Muscle of leg (tissue), 11 donors: ENCODE measurements around the gene CEP170. TPM values are rescaled to one million over a fixed set of nuclear protein-coding genes. Genes with fewer than 3 reads are reported as not detected.
"Not testable (repeated sequence)": the region's sequence is repeated elsewhere in the genome, so short reads cannot be mapped to it uniquely, and the experiment has no call there.

ENCODE experiments used
- DNase-seq: peaks from one replicate; pipeline ENCODE4 v3.0.0; 2013
- H3K27ac ChIP-seq: one replicate; pipeline ENCODE4 v1.5.1; 2013; ENCODE audit warnings: mild to moderate bottlenecking, low read length, control low read depth
- H3K27me3 ChIP-seq: one replicate; pipeline ENCODE4 v1.6.1; 2013; ENCODE audit warnings: low read length; ENCODE audit not compliant: control insufficient read depth, insufficient read depth
- H3K36me3 ChIP-seq: one replicate; pipeline ENCODE4 v1.6.1; 2013; ENCODE audit warnings: low read length; ENCODE audit not compliant: control insufficient read depth, insufficient read depth
- H3K4me1 ChIP-seq: one replicate; pipeline ENCODE4 v1.6.1; 2013; ENCODE audit warnings: low read length; ENCODE audit not compliant: control insufficient read depth, insufficient read depth
- H3K4me3 ChIP-seq: one replicate; pipeline ENCODE4 v1.5.1; 2013; ENCODE audit warnings: low read length, control low read depth
- H3K9me3 ChIP-seq: replicated peaks from 2 replicates; pipeline ENCODE4 v1.6.1; 2013; ENCODE audit warnings: low read depth, low read length; ENCODE audit not compliant: control insufficient read depth
- WGBS: methylation state at CpG from one replicate; pipeline ENCODE4 v1.1.5; 2013; ENCODE audit warnings: missing lambda C conversion rate; ENCODE audit not compliant: insufficient coverage; 5-methylcytosine and 5-hydroxymethylcytosine counted together
- polyA plus RNA-seq, 8 donors: library from polyadenylated mRNA; unstranded; fragments of 120-200 nt; gene quantifications; one replicate each; pipeline versions ENCODE4 v1.2.1 to v1.2.3, GENCODE V29; 2013; ENCODE audit warnings: inconsistent platforms in 1 of 8, low replicate concordance in 1 of 8; ENCODE audit not compliant: insufficient read length in 8 of 8, insufficient read depth in 1 of 8
- total RNA-seq: library from RNA; stranded (reverse); fragments of 120-200 nt; gene quantifications from one replicate; pipeline ENCODE4 v1.2.4, GENCODE V29; 2013

The CEP170 gene
- total and polyA plus RNA-seq, 9 donors, result 44.5 to 68.5 (median 53.2) TPM

DNA sequence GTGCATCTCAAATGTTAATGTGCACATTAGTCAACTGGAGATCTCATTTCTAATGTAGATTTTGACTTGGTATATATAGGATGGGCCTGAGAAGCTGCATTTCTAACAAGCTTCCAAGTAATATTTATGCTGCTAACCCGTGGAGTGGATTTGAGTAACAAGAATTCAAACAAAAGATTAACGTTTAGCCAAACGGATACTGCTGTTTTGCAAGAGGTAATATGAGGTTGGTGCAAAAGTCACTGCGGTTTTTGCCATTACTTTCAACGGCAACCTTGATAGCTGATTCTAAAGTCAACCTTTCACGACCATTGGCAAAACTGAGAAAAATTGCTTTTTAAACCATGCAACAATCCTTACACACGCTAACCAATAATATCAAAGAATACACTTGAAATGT, 70.3 kb downstream of the CEP170 start:
- H3K27me3 ChIP-seq, DNase-seq, H3K4me3 ChIP-seq, H3K4me1 ChIP-seq, H3K9me3 ChIP-seq, H3K27ac ChIP-seq, H3K36me3 ChIP-seq: not testable (repeated sequence)
- WGBS, result 92% methylated on average over 2 of the region's 7 CpGs

DNA sequence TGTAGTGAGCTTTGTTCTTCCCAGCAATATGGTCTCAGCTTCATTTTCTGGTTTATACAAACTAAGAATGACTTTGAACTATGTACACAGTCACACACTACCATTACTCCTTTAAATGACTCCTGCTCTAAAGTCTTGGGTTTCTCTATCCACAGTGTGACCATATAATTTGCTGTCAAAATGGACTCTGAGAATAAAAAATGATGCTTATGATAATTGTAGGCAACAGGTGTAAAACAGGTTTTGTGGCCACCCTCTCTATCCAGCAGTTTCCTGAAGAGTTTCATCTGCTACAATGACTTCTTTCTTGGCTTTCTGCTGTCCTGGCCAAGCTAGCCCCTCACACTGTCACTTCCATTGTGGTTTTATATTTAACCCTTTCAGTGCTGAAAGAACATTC, 71.4 kb downstream of the CEP170 start:
- not testable (repeated sequence) for H3K36me3 ChIP-seq, H3K27ac ChIP-seq, H3K4me1 ChIP-seq, H3K4me3 ChIP-seq, H3K27me3 ChIP-seq, DNase-seq, H3K9me3 ChIP-seq

DNA sequence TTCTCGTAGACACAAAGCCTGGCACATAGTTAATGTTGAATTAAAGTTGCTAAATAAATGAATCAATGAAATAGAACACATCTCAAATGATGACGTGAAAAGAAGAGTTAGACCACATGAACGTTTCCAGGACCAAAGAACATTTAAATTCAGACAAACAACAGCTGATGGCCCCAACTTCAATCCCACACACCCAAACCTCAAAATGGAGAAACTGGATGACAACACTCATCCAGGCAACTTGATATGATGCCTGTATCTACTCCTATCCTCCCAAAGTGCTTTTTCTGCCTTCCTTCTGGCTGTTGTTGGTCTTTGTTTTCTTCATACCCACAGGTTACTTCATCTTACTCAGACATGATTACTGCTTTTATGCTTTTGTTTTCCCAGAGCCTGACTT, 71.9 kb downstream of the CEP170 start:
- H3K4me1 ChIP-seq, H3K27me3 ChIP-seq, H3K4me3 ChIP-seq, H3K36me3 ChIP-seq, H3K9me3 ChIP-seq, H3K27ac ChIP-seq, DNase-seq: not testable (repeated sequence)
- WGBS, result no CpG with 5 or more reads among the region's 3 CpGs

DNA sequence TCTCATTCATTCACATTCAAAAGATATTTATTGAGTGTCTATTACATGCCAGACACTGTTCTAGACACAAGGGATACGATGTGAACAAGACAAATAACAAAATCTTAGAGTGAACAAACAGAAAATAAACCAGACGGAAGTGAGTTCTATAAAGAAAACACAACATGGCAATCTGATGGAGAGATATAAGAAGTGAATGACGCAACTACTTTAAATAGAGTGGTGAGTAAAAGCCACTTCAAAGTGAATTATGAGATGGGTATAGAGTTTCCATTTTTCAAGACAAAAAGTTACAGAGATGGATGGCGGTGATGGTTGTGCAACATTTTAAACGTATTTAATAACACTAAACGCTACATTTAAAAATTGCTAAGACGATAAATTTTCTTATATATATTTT, 75.4 kb downstream of the CEP170 start:
- Histone ChIP-seq H3K27me3 (no peaks in the 10 kb centered on the region), H3K27ac (no peak overlapping the region), H3K4me3 (no peak overlapping the region), H3K36me3 (peaks cover under 1% of the 10 kb centered on the region), H3K4me1 (no peaks in the 10 kb centered on the region), H3K9me3 (no peaks in the 10 kb centered on the region)
- WGBS, result no CpG with 5 or more reads among the region's 7 CpGs
- DNase-seq, result no peak

DNA sequence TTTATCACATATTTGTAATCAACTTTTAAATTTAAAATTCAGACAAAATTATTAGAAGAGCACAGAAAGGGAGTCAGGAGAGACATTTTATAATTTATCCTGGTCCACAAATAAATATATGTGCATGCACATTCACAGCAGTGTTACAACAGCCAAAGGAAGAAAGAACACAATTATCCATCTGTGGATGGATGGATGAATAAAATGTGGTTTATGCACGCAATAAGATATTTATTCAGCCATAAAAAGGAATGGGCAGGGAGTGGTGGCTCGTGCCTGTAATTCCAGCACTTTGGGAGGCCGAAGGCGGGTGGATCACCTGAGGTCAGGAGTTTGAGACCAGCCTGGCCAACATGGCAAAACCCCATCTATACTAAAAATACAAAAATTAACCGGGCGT, 77.3 kb downstream of the CEP170 start:
- H3K9me3 ChIP-seq, H3K27me3 ChIP-seq, H3K4me1 ChIP-seq, H3K4me3 ChIP-seq, DNase-seq, H3K36me3 ChIP-seq, H3K27ac ChIP-seq: not testable (repeated sequence)
- no CpG with 5 or more reads among the region's 6 CpGs for WGBS

DNA sequence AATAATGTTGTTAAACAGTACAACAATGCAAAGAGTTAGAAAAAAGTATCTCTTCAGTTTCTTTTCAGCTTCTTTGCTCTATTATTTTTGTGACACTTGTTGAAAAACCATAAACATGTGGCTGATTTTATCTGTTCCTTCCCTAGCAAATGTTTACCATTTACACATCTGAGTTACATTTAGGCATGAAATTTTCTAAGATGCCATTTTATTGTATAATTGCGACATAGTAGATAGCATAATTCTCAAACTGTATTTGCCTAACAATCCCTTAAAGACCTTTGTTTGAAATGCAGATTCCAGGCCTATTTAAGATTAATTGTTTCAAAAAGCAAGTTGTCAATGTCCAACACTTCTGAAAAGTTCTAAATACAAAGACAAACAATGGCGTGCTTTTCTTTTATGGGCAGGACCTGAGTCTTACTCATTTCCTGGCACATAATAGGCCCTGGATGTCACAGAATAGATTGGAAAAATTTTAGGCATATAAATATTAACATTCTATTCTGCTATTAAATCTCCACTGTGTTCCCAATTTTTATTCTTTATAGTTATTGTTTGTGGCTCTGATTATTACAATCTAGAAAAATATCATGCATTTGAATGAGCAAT, 81.2 kb downstream of the CEP170 start:
- not testable (repeated sequence) for H3K4me1 ChIP-seq, H3K9me3 ChIP-seq, DNase-seq, H3K27me3 ChIP-seq, H3K4me3 ChIP-seq, H3K27ac ChIP-seq, H3K36me3 ChIP-seq
- WGBS, result no CpG with 5 or more reads among the region's 2 CpGs

DNA sequence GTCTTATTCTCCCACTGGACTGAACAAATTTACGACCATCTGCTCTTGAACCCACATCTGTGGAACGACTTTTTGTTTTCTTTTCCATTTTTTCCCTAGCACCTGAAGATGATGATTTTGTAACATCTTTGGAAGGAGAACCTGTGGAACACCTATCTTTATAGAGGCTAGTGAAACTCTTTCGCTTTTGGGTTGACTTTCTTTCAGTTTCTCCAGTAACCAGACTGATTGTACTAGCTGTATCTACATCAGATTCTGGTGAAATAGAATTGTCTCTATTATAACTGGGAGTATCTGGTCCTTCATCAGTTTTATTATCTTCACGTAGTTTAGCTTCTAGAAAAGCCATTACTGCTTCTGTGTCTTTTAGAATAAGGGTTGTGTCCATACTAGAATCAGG, 90.2 kb downstream of the CEP170 start:
- not testable (repeated sequence) for DNase-seq, H3K27ac ChIP-seq, H3K4me3 ChIP-seq, H3K9me3 ChIP-seq, H3K36me3 ChIP-seq, H3K27me3 ChIP-seq, H3K4me1 ChIP-seq
- WGBS, result no CpG with 5 or more reads among the region's 4 CpGs

DNA sequence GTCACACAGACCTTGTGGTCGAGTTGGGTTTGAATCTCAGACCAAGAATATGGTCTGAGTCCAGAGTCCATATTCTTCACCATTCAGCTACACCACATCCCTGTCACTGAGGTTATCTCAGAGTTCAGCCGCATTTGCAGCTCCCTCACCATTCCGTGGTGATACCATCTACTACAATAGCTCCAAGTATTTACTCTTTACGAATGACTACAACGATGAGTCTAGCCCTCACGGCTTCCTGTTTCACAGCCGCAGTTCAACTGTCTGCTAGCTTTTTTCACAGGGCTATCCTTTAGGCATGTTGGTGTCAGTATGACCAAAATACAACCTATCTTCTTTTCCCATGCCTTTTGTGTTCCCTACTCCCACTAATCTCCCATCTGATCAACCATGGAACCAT, 104.2 kb downstream of the CEP170 start:
- H3K27ac ChIP-seq, H3K27me3 ChIP-seq, H3K4me1 ChIP-seq, H3K9me3 ChIP-seq, DNase-seq, H3K4me3 ChIP-seq, H3K36me3 ChIP-seq: not testable (repeated sequence)
- 85% methylated on average over 4 of the region's 7 CpGs for WGBS

DNA sequence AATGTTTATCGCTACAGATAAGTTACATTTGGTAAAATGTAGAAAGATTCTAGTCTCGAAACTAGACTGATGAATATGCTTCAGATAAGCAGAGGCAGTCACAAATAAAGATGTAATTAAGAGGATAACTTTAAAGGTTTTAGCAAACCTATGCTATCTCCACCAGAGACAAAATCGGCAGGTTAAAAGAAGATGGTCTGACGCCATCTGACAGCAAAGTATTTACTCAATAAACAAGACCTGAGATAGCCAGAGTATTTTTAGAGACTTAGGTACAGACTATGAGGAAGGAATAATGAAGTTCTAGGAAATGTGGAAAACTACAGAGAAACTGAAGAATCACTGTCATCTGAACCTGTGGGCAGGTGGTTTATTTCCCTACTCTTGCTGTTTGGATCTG, 106.0 kb downstream of the CEP170 start:
- not testable (repeated sequence) for H3K27me3 ChIP-seq, H3K27ac ChIP-seq, H3K4me1 ChIP-seq, DNase-seq, H3K36me3 ChIP-seq, H3K4me3 ChIP-seq, H3K9me3 ChIP-seq
- no CpG with 5 or more reads among the region's 4 CpGs for WGBS

DNA sequence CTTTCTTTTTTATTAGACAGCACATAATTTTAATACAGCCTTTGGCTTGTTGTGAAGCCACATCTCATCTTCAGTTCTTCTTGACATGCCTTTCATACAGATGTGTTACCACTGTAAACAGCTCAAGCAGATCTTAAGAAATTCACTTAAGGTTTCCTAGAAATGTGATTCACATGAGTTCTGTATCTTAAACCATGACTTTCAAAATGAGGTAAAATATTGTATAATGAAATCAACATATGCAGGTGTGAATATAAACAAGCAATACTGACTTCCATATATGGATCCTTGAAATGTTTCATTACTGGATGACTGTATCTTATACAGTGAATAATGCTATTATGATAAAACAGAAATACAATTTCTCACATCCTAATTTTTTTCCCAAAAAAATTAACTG, 107.7 kb downstream of the CEP170 start:
- H3K4me3 ChIP-seq, H3K4me1 ChIP-seq, DNase-seq, H3K9me3 ChIP-seq, H3K27ac ChIP-seq, H3K36me3 ChIP-seq, H3K27me3 ChIP-seq: not testable (repeated sequence)

DNA sequence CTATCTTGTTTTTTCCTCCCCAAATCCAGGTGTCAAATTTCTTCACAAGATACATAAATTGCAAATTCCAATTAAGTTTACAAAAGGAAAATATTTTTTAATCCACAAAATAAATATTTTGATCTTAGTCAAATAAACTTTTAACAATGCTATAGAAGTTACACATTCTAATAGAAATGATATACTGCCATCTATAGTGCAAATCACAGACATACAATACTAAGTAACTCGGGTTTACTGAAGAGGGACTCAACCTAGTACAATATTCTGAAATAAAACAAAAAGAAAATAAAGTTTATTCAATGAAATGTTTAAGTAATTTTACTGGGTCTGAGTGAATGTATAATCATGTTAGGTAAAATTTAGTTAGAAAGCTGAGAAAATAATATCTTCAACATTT, 114.6 kb downstream of the CEP170 start:
- not testable (repeated sequence) for H3K4me1 ChIP-seq, H3K27me3 ChIP-seq, H3K27ac ChIP-seq, H3K36me3 ChIP-seq, H3K9me3 ChIP-seq, DNase-seq, H3K4me3 ChIP-seq
- no CpG with 5 or more reads among the region's 1 CpG for WGBS
